Measurements from ENCODE around the gene TGM1. TPM values are rescaled to one million over a fixed set of nuclear protein-coding genes. Genes with fewer than 3 reads are reported as not detected.

The TGM1 gene
- polyA plus RNA-seq, 1 of the 3 experiments (the other 2 are of a cell fraction): 2.7 TPM

- peak; percentile 89 for TF ChIP-seq POLR2AphosphoS5 (IDR thresholded peaks at IDR 0.05; ENCODE audit: low read depth, low read length)
- peak; percentile 77 for TF ChIP-seq MAX (IDR thresholded peaks at IDR 0.05; ENCODE audit: low read depth)
- no peak for TF ChIP-seq EP300 (IDR thresholded peaks at IDR 0.05; ENCODE audit: borderline replicate concordance in 1 of 2, low read depth in 1 of 2, low read length in 1 of 2)
- TF ChIP-seq ELF1 (IDR thresholded peaks at IDR 0.05): peak; percentile 39; the same call in 1 of the 2 replicates
- peak; percentile 35; the same call in 1 of the 2 replicates for TF ChIP-seq JUND (IDR thresholded peaks at IDR 0.05)
- TF ChIP-seq CHD2 (IDR thresholded peaks at IDR 0.05; ENCODE audit: low read length, partially characterized antibody): peak; percentile 72
- TF ChIP-seq FOXJ3 (CRISPR knock-in tag; IDR thresholded peaks at IDR 0.05): no peak
- TF ChIP-seq RFX5 (IDR thresholded peaks at IDR 0.05; ENCODE audit: low read length): no peak
- TF ChIP-seq EZH2phosphoT487 (IDR thresholded peaks at IDR 0.05; ENCODE audit: borderline replicate concordance, low read depth): no peak
- peak; percentile 96 for TF ChIP-seq SIN3A (IDR thresholded peaks at IDR 0.05; ENCODE audit: borderline replicate concordance, low read depth, low read length)
- peak; percentile 85 for TF ChIP-seq YY1 (IDR thresholded peaks at IDR 0.05; ENCODE audit: low read depth)
- TF ChIP-seq TCF12 (IDR thresholded peaks at IDR 0.05): 0 out of 2 replicates have a peak, but pooled peaks have one; percentile 5
- no peak for TF ChIP-seq NFIC (IDR thresholded peaks at IDR 0.05; ENCODE audit: borderline replicate concordance)
- TF ChIP-seq FOXM1 (IDR thresholded peaks at IDR 0.05; ENCODE audit: low read depth): no peak
- no peak for TF ChIP-seq NRF1 (IDR thresholded peaks at IDR 0.05; ENCODE audit: low read depth, low read length)
Measured at GRCh38 chr14:24215495-24216344, 47.3 kb downstream of the TGM1 start, which contains the start of gene MDP1 (continued).

- peaks cover 9 to 17% of the 10 kb centered on the region in 2 experiments; a peak in 3 of 4 replicates for H3K4me1 ChIP-seq (ENCODE audit: control insufficient read depth in 1 of 2, insufficient read depth in 2 of 2, low read depth in 1 of 2, low read length in 1 of 2)
- peak overlapping the region; percentile 80 to 96 for H3K27ac ChIP-seq (ENCODE audit: low read depth in 2 of 2, low read length in 1 of 2)
- peak overlapping the region; percentile 98; the same call in 1 of the 2 replicates for H3K9ac ChIP-seq
- ChIA-PET CTCF (interaction anchor here (0.6 to 3.8 kb wide), 11 partner anchors 19 to 218 kb away, joined by 3 to 20 read pairs (median 4); partner anchors contain the start of genes CIDEB, DCAF11, RABGGTA and TINF2), POLR2A (interaction anchor here (0.8 to 2.0 kb wide), 8 partner anchors 11 to 67 kb away, joined by 3 to 15 read pairs (median 5); partner anchors contain the start of genes IPO4, PSME2, RABGGTA and RNF31)
- H3K79me2 ChIP-seq (ENCODE audit: insufficient read depth): peaks cover 46% of the 10 kb centered on the region
- H4K20me1 ChIP-seq (ENCODE audit: insufficient read depth): peaks cover 1% of the 10 kb centered on the region; the same call in 1 of the 2 replicates
- H3F3A ChIP-seq (replicated peaks; ENCODE audit: insufficient read depth): peaks cover 26% of the 10 kb centered on the region
- no peaks in the 10 kb centered on the region for H3K27me3 ChIP-seq (ENCODE audit: insufficient read depth)
- peak overlapping the region; percentile 73 to 80 for H3K4me3 ChIP-seq (ENCODE audit: low read depth in 2 of 2, low read length in 1 of 2)
- H3K9me2 ChIP-seq: no peaks in the 10 kb centered on the region
- H3K9me3 ChIP-seq: no peaks in the 10 kb centered on the region
- peak overlapping the region; percentile 78 for H3K4me2 ChIP-seq
- H2AFZ ChIP-seq (ENCODE audit: low read depth): peak overlapping the region; percentile 78
- no peak for DNase-seq
- 85% methylated on average over 7 of the region's 7 CpGs for WGBS (ENCODE audit: low lambda C conversion rate)
- TF ChIP-seq NFIC (IDR thresholded peaks at IDR 0.05; ENCODE audit: borderline replicate concordance) (no peak), RCOR1 (IDR thresholded peaks at IDR 0.05; ENCODE audit: low read length) (no peak), CTCF (IDR thresholded peaks at IDR 0.05) (no peak), RXRA (IDR thresholded peaks at IDR 0.05; ENCODE audit: borderline replicate concordance, low read depth) (no peak), PBX3 (IDR thresholded peaks at IDR 0.05) (no peak), TCF12 (IDR thresholded peaks at IDR 0.05) (no peak), YY1 (IDR thresholded peaks at IDR 0.05; ENCODE audit: low read depth) (no peak), CHD2 (IDR thresholded peaks at IDR 0.05; ENCODE audit: low read length, partially characterized antibody) (no peak)
- H3K36me3 ChIP-seq (replicated peaks in 1 of 2; ENCODE audit: control insufficient read depth in 1 of 2, insufficient read depth in 2 of 2, low read length in 1 of 2): peaks cover 25 to 47% of the 10 kb centered on the region in 2 experiments
Measured at GRCh38 chr14:24213866-24214662, 48.9 kb downstream of the TGM1 start.

Measured in SK-N-SH (cell line).